Skeletal muscle cell (primary cell): Measurements from ENCODE around the gene DUSP3.

Source experiments
- DNase-seq: peaks from one replicate; pipeline ENCODE4 v3.0.0-alpha.2; 2010; ENCODE audit warnings: low read depth
- H3K4me3 ChIP-seq: 2 replicates; pipeline ENCODE4 v1.5.1; 2011; ENCODE audit warnings: low read depth, mild to moderate bottlenecking, control low read depth, low read length, moderate library complexity

DUSP3 gene

GRCh38 chr17:43772877-43773648 is 5.7 kb downstream of the DUSP3 start:
- no peak overlapping the region for H3K4me3 ChIP-seq
- DNase-seq: no peak

- no peak overlapping the region for H3K4me3 ChIP-seq
Measured at GRCh38 chr17:43771463-43771862, 7.3 kb downstream of the DUSP3 start.

DNA sequence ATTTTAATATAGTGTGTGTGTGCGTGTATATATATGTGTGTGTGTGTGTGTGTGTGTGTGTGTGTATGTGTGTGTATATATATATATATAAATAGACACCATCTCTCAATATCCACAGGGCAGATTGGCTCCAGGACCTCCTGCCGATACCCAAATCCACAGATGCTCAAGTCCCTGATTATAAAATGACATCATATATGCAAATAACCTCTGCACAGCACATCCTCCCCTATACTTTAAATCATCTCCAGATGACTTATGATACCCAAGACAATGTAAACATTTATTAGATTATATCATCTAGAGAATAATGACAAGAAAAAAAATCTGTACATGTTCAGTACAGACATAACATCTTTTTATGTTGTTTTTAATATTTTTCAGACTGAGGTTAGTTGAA is 7.8 kb downstream of the DUSP3 start:
- no peak for DNase-seq
- H3K4me3 ChIP-seq: no peak overlapping the region

More at GRCh38 chr17:43771463-43771862, 7.3 kb downstream of the DUSP3 start:
- DNase-seq: no peak

DNA sequence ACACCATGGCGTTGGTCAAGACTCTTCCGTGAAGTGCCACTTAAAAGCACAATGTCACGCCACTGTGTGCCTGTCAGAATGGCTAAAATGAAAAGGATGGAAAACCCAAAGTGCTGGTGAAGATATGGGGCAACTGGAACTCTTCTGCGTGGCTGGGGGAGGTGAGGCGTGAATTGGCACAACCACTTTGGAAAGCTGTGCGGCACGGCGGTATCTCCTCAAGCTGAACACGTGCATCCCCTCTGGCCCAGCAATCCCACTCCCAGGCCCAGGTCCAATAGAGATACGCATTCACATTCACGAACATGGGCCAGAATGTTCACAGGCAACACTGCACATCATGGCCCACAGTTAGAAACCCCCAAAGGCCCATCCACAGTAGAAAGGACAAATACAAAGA is 8.9 kb downstream of the DUSP3 start:
- H3K4me3 ChIP-seq: no peak overlapping the region
- DNase-seq: no peak

GRCh38 chr17:43769426-43769825 is 9.4 kb downstream of the DUSP3 start:
- DNase-seq: no peak
- no peak overlapping the region for H3K4me3 ChIP-seq

GRCh38 chr17:43768943-43769342 is 9.8 kb downstream of the DUSP3 start:
- DNase-seq: no peak
- H3K4me3 ChIP-seq: no peak overlapping the region

- no peak for DNase-seq
- H3K4me3 ChIP-seq: no peak overlapping the region
Measured at GRCh38 chr17:43768382-43768781, 10.4 kb downstream of the DUSP3 start.

DNA sequence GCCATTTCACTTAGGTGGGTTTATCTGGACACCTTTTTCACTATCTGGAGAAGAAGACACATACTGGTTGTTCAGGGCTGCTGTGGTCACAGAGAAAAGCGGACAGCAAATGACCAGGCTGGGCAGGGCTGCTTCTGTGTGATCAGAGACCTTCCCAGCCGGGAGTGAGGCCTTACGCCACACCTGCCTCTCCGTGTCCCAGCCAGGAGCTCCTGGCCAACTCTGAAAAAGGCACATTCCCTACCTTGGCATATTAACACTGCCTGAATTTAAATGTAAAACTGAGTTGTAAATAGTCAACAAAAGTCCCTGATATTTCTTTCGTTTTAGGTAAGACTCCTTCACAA is 11.1 kb downstream of the DUSP3 start:
- H3K4me3 ChIP-seq: no peak overlapping the region
- no peak for DNase-seq

GRCh38 chr17:43767053-43767712 is 11.6 kb downstream of the DUSP3 start:
- H3K4me3 ChIP-seq: no peak overlapping the region
- no peak for DNase-seq

DNA sequence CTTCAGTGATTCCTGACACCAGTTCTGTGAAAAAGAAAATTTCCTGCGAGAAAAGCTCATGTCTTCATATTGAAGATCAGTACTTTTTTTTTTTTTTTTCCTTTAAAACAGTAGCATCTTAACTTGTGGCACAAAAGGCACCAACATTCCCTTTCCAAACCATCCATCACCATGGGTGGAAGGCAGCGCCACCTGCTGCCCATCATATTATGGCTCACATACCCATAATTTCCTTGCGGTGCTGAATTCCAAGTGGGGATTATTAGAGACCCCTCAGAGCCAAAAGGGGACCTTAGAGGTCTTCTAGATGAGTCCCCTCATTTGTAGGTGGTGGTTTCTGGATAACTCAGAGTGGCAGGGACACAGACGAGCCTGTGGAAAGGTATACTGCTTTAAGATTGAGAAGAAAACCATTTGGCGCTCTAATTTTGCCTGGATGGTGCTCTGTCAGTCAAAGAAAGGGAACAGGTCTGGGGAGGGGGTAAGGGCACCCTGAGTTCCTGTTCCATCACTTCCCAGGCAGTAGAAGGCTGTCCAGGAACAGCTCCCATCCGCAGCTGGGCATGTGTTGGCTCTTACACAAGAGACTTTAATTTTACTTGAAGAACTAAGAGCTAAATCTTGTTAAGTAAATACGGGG is 12.2 kb downstream of the DUSP3 start:
- no peak overlapping the region for H3K4me3 ChIP-seq
- DNase-seq: no peak

GRCh38 chr17:43760254-43760852 is 18.4 kb downstream of the DUSP3 start:
- peak; percentile 58 for DNase-seq
- no peak overlapping the region for H3K4me3 ChIP-seq

GRCh38 chr17:43759836-43760235 is 18.9 kb downstream of the DUSP3 start:
- no peak overlapping the region for H3K4me3 ChIP-seq
- no peak for DNase-seq

GRCh38 chr17:43758497-43759174 is 20.1 kb downstream of the DUSP3 start, which contains the start of gene SOST:
TSS of gene SOST (minus strand) at chr17:43758791. CDS start at chr17:43758741, 50 bp downstream.
- no peak within 1 kb of the TSS for H3K4me3 ChIP-seq
- DNase-seq: no peak

- no peak overlapping the region for H3K4me3 ChIP-seq
- no peak for DNase-seq
Measured at GRCh38 chr17:43758086-43758485, 20.7 kb downstream of the DUSP3 start.

DNA sequence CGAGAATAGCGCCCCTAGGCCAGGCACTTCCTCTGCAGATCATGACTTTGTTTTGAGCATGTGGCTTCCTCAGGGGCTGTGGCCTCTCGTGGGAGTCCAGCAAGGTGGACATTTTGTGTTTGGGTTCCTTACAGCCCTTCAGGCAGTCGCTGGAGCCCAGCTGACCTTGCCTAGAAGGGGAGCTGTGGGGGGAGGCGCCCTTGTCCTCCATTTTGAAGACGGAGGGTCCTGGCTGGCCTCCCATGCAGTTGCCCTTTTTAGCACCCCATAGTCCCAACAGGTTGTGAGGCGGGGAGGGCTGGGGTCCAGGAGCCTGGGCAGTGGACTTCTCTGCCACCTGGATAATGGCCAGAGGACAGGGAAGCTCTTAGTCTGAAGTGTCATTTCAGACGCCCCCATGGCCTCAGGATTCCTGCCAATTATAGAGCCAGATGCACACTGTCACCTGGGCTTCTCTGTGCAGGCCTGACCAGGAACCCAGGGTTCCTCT is 21.6 kb downstream of the DUSP3 start:
- DNase-seq: no peak
- H3K4me3 ChIP-seq: no peak overlapping the region

DNA sequence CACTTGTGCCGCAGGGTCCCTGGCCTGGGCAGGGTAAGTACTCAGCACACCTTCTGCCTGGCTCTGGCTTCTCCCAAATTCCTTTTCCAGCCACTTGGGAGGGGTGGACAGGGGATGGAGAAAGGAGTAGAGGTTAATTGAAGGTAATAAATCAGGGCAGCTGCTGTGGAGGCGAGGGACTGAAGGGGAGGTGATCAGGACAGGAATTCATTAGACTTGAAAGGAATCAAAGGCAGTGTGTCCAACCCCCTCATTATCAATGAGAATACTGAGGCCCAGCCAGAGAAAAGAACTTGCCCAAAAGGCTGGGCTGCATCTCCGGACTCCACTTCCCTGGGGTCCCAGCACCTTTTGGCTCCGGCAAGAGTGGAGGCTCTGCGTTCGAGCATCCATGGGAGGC is 22.6 kb downstream of the DUSP3 start:
- no peak overlapping the region for H3K4me3 ChIP-seq
- DNase-seq: no peak

GRCh38 chr17:43755389-43755875 is 23.3 kb downstream of the DUSP3 start:
- peak overlapping the region; percentile 23 for H3K4me3 ChIP-seq

GRCh38 chr17:43754947-43755346 is 23.8 kb downstream of the DUSP3 start:
- no peak for DNase-seq
- H3K4me3 ChIP-seq: peak overlapping the region; percentile 23

More at GRCh38 chr17:43755389-43755875, 23.3 kb downstream of the DUSP3 start:
- DNase-seq: no peak

GRCh38 chr17:43753493-43754129 is 25.2 kb downstream of the DUSP3 start:
- H3K4me3 ChIP-seq: no peak overlapping the region
- DNase-seq: no peak
